HepG2 (cell line): ENCODE results near the gene RDH13. TPM values are rescaled to one million over a fixed set of nuclear protein-coding genes. Genes with fewer than 3 reads are reported as not detected.
A peak's percentile ranks its signal among the peaks of the same experiment; 100 is the strongest.

ENCODE experiments used
- ADNP ChIP-seq: sonication (generic); formaldehyde crosslinking; IDR thresholded peaks from 2 replicates; pipeline ENCODE4 v1.4.0; 2020; ENCODE audit warnings: missing genetic modification reagents
- CENPT ChIP-seq: sonication (generic); formaldehyde crosslinking; IDR thresholded peaks from 2 replicates; pipeline ENCODE4 v1.8.0; 2022; ENCODE audit warnings: low read depth, mild to moderate bottlenecking, moderate library complexity, missing genetic modification reagents
- ETV5 ChIP-seq: IDR thresholded peaks from 2 replicates; pipeline ENCODE4 v1.6.1; 2018; ENCODE audit warnings: missing biosample characterization, missing genetic modification reagents, inconsistent platforms, borderline replicate concordance
- HDAC1 ChIP-seq: sonication (generic); formaldehyde crosslinking; IDR thresholded peaks from 2 replicates; pipeline ENCODE4 v1.5.1; 2020; ENCODE audit warnings: mild to moderate bottlenecking, missing genetic modification reagents
- HES4 ChIP-seq: sonication (generic); formaldehyde crosslinking; IDR thresholded peaks from 2 replicates; pipeline ENCODE4 v1.9.0; 2021; ENCODE audit warnings: mild to moderate bottlenecking, missing genetic modification reagents, borderline replicate concordance
- RNF2 ChIP-seq: fragments of 450-650 bp; conservative IDR thresholded peaks from 2 replicates; pipeline ENCODE4 v1.6.1; 2016; ENCODE audit warnings: low read depth
- SIN3A ChIP-seq: IDR thresholded peaks from 2 replicates; pipeline ENCODE4 v1.6.1; 2011; ENCODE audit warnings: low read depth, mild to moderate bottlenecking, control low read depth, low read length, borderline replicate concordance
- ZNF547 ChIP-seq: sonication (generic); formaldehyde crosslinking; IDR thresholded peaks from 2 replicates; pipeline ENCODE4 v1.5.1; 2020; ENCODE audit warnings: mild to moderate bottlenecking, missing genetic modification reagents
- ZNF558 ChIP-seq: sonication (generic); formaldehyde crosslinking; IDR thresholded peaks from 2 replicates; pipeline ENCODE4 v1.9.0; 2022; ENCODE audit warnings: mild to moderate bottlenecking, missing genetic modification reagents, borderline replicate concordance
- ZNF567 ChIP-seq: sonication (generic); formaldehyde crosslinking; IDR thresholded peaks from 2 replicates; pipeline ENCODE4 v1.8.1; 2023; ENCODE audit warnings: mild to moderate bottlenecking, missing genetic modification reagents, borderline replicate concordance
- polyA plus RNA-seq, 8 experiments: library from polyadenylated mRNA; depleted of rRNA in 3 of 8; stranded (reverse) in 7 of 8; unstranded in 1 of 8; fragments of >200 nt; fragmentation: Illumina TruSeq in 4 of 8; extraction: Trizol in 4 of 8; gene quantifications; 2 replicates each; pipeline versions ENCODE4 v1.2.1 to v1.2.3, GENCODE V29; 2011 to 2016; ENCODE audit warnings: low read depth in 4 of 8, missing spikeins in 1 of 8, mixed read lengths in 1 of 8; ENCODE audit not compliant: insufficient read depth in 1 of 8
- total RNA-seq, 5 experiments: library from RNA; depleted of rRNA; stranded (reverse); fragments of >200 nt; fragmentation: Illumina TruSeq; extraction: Trizol; gene quantifications; 2 replicates each; pipeline ENCODE4 v1.2.3, GENCODE V29; 2016; ENCODE audit warnings: low read depth in 1 of 5
- TF ChIP-seq, protein P1 (sequence below): IDR thresholded peaks from 2 replicates; pipeline ENCODE4 v1.4.0; 2020; ENCODE audit warnings: mild to moderate bottlenecking, missing genetic modification reagents
- TF ChIP-seq, protein P2 (sequence below): sonication (generic); formaldehyde crosslinking; IDR thresholded peaks from 2 replicates; pipeline ENCODE4 v1.5.0; 2020; ENCODE audit warnings: mild to moderate bottlenecking, missing genetic modification reagents, borderline replicate concordance
- TF ChIP-seq, protein P3 (sequence below): sonication (generic); formaldehyde crosslinking; IDR thresholded peaks from 2 replicates; pipeline ENCODE4 v1.5.1; 2020; ENCODE audit warnings: missing genetic modification reagents, mild to moderate bottlenecking, borderline replicate concordance
- TF ChIP-seq, protein P4 (sequence below): sonication (generic); formaldehyde crosslinking; IDR thresholded peaks from 2 replicates; pipeline ENCODE4 v1.4.0; 2020; ENCODE audit warnings: missing genetic modification reagents, borderline replicate concordance

RDH13 gene
- total and polyA plus RNA-seq, 2 of the 13 experiments (the other 11 are each of a cell fraction or from before 2014, with no cell fraction given), result 13.4 to 21.5 TPM

DNA sequence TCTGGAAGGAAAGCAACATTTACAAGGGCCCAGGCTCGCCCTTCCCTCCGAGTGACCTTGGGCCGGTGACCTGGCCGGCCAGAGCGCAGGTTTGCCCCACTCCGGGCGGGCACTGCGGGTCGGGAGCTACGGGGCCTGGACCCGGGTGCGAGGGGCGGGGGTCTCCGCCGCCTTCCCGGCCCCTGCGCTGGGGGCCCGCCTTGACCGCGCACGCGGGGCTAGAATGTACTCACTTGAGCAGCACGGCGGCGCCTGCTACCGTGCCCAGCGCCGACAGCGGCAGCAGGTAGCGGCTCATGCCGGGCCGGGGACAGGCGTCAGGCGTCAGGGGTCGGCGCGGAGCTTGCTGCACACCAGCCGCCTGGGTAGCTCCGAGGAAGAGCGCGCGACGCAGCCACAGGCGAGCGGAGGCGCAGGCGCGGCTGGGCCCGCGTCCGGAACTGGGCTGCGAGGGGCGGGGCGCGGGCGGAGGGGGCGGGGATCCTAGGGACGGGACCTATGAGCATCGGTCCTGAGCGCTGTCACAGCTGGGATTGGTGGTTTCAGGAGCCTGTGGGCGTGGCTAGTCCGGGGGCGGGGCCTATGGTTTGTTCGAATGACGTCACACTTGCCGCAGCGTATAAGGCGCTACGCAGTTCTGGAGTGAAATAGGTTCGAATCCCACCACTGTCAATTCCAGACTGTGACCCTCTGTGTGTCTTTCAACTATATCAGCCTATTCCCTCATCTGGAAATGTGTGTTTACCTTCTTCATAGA lies at the start of gene RDH13 (continued):
- TF ChIP-seq ADNP (CRISPR knock-in tag), result peak; percentile 70; the same call in 1 of the 2 replicates
- peak; percentile 51 for TF ChIP-seq HDAC1
- TF ChIP-seq ZNF547, result 0 out of 2 replicates have a peak, but pooled peaks have one; percentile 23
- TF ChIP-seq ZNF558 (CRISPR knock-in tag), result no peak
- TF ChIP-seq RNF2, result no peak
- TF ChIP-seq, protein P1, sequence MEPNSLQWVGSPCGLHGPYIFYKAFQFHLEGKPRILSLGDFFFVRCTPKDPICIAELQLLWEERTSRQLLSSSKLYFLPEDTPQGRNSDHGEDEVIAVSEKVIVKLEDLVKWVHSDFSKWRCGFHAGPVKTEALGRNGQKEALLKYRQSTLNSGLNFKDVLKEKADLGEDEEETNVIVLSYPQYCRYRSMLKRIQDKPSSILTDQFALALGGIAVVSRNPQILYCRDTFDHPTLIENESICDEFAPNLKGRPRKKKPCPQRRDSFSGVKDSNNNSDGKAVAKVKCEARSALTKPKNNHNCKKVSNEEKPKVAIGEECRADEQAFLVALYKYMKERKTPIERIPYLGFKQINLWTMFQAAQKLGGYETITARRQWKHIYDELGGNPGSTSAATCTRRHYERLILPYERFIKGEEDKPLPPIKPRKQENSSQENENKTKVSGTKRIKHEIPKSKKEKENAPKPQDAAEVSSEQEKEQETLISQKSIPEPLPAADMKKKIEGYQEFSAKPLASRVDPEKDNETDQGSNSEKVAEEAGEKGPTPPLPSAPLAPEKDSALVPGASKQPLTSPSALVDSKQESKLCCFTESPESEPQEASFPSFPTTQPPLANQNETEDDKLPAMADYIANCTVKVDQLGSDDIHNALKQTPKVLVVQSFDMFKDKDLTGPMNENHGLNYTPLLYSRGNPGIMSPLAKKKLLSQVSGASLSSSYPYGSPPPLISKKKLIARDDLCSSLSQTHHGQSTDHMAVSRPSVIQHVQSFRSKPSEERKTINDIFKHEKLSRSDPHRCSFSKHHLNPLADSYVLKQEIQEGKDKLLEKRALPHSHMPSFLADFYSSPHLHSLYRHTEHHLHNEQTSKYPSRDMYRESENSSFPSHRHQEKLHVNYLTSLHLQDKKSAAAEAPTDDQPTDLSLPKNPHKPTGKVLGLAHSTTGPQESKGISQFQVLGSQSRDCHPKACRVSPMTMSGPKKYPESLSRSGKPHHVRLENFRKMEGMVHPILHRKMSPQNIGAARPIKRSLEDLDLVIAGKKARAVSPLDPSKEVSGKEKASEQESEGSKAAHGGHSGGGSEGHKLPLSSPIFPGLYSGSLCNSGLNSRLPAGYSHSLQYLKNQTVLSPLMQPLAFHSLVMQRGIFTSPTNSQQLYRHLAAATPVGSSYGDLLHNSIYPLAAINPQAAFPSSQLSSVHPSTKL (CRISPR knock-in tag), result no peak
- peak; percentile 73 for TF ChIP-seq ETV5 (CRISPR knock-in tag)
- TF ChIP-seq SIN3A, result no peak
- no peak for TF ChIP-seq CENPT (CRISPR knock-in tag)
- TF ChIP-seq, protein P2, sequence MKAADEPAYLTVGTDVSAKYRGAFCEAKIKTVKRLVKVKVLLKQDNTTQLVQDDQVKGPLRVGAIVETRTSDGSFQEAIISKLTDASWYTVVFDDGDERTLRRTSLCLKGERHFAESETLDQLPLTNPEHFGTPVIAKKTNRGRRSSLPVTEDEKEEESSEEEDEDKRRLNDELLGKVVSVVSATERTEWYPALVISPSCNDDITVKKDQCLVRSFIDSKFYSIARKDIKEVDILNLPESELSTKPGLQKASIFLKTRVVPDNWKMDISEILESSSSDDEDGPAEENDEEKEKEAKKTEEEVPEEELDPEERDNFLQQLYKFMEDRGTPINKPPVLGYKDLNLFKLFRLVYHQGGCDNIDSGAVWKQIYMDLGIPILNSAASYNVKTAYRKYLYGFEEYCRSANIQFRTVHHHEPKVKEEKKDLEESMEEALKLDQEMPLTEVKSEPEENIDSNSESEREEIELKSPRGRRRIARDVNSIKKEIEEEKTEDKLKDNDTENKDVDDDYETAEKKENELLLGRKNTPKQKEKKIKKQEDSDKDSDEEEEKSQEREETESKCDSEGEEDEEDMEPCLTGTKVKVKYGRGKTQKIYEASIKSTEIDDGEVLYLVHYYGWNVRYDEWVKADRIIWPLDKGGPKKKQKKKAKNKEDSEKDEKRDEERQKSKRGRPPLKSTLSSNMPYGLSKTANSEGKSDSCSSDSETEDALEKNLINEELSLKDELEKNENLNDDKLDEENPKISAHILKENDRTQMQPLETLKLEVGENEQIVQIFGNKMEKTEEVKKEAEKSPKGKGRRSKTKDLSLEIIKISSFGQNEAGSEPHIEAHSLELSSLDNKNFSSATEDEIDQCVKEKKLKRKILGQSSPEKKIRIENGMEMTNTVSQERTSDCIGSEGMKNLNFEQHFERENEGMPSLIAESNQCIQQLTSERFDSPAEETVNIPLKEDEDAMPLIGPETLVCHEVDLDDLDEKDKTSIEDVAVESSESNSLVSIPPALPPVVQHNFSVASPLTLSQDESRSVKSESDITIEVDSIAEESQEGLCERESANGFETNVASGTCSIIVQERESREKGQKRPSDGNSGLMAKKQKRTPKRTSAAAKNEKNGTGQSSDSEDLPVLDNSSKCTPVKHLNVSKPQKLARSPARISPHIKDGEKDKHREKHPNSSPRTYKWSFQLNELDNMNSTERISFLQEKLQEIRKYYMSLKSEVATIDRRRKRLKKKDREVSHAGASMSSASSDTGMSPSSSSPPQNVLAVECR (CRISPR knock-in tag), result peak; percentile 73; the same call in 1 of the 2 replicates
- TF ChIP-seq HES4, result no peak
- TF ChIP-seq, protein P3, sequence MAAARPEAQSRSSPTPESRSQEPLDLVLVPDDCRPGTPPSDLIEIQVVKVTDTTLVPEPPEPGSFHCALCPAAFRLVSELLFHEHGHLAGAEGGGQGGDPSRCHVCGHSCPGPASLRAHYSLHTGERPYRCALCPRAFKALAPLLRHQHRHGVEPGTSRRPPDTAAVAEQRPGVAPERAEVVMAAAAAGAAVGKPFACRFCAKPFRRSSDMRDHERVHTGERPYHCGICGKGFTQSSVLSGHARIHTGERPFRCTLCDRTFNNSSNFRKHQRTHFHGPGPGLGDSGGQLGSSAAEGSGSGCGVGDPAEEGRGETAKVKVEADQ (CRISPR knock-in tag), result peak; percentile 86; the same call in 1 of the 2 replicates
- TF ChIP-seq, protein P4, sequence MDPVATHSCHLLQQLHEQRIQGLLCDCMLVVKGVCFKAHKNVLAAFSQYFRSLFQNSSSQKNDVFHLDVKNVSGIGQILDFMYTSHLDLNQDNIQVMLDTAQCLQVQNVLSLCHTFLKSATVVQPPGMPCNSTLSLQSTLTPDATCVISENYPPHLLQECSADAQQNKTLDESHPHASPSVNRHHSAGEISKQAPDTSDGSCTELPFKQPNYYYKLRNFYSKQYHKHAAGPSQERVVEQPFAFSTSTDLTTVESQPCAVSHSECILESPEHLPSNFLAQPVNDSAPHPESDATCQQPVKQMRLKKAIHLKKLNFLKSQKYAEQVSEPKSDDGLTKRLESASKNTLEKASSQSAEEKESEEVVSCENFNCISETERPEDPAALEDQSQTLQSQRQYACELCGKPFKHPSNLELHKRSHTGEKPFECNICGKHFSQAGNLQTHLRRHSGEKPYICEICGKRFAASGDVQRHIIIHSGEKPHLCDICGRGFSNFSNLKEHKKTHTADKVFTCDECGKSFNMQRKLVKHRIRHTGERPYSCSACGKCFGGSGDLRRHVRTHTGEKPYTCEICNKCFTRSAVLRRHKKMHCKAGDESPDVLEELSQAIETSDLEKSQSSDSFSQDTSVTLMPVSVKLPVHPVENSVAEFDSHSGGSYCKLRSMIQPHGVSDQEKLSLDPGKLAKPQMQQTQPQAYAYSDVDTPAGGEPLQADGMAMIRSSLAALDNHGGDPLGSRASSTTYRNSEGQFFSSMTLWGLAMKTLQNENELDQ (CRISPR knock-in tag), result no peak
- TF ChIP-seq ZNF567 (CRISPR knock-in tag), result no peak
